ENCODE measurements around the gene TTLL10. TPM values are rescaled to one million over a fixed set of nuclear protein-coding genes. Genes with fewer than 3 reads are reported as not detected.
A peak's percentile ranks its signal among the peaks of the same experiment; 100 is the strongest.

The TTLL10 gene, protein sequence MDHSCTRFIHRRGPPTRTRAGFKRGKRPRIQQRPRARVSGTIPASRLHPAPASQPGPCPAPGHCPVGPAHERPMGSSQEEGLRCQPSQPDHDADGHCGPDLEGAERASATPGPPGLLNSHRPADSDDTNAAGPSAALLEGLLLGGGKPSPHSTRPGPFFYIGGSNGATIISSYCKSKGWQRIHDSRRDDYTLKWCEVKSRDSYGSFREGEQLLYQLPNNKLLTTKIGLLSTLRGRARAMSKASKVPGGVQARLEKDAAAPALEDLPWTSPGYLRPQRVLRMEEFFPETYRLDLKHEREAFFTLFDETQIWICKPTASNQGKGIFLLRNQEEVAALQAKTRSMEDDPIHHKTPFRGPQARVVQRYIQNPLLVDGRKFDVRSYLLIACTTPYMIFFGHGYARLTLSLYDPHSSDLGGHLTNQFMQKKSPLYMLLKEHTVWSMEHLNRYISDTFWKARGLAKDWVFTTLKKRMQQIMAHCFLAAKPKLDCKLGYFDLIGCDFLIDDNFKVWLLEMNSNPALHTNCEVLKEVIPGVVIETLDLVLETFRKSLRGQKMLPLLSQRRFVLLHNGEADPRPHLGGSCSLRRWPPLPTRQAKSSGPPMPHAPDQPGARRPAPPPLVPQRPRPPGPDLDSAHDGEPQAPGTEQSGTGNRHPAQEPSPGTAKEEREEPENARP
- under 1 TPM in 1 of 4 donors, not detected in 3; 0.23 TPM for total RNA-seq

DNA sequence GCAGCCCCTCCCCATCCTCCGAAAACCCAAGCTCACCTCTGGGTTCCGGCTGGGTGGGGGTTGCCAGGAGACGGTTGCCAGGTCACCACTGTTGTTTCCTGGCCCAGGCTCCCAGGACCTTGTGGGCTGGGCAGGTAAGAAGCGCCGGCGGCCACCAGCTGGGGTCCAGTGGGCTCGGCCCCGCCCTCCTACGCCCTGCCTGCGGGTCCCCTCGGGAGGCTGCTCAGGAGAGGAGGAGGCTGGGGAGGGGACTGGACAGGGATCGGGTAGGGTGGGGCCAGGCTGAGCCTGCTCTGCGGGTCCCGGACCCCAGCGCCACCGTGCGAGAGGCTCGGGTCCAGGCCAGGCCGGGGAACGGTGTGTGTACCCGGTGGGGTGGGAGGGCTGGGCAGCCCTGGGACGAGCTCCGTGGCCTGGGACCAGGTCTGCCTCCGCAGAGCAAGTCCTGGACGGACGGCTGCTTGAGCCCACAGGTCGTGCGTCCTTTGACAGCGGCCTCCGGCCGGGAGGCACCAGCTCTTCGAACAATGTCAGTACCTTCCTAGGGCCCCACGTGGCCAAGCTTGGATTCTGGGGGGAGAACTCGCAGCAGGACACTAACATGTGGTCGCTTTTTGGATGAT lies at the start of gene TTLL10:
Gene TTLL10 (plus strand): TSS at position 88 of the 623 bp plus-strand sequence. CDS start 5,336 bp downstream, outside the sequence.
- TF ChIP-seq CTCF (IDR thresholded peaks at IDR 0.05) (no peak), EP300 (IDR thresholded peaks at IDR 0.05) (no peak), POLR2AphosphoS5 (IDR thresholded peaks at IDR 0.05) (no peak), POLR2A (IDR thresholded peaks at IDR 0.05) (no peak)
- Histone ChIP-seq H3K4me1 (peaks cover 0 to 8% (median 0%) of the 10 kb centered on the region in 3 donors), H3K4me3 (no peak within 1 kb of the TSS), H3K36me3 (no peaks in the 10 kb centered on the region), H3K27ac (no peak within 1 kb of the TSS), H3K27me3 (peaks cover 100% of the 10 kb centered on the region), H3K9me3 (no peaks in the 10 kb centered on the region)
- WGBS, 2 donors (ENCODE audit: low coverage in 1 of 2) = 14% methylated on average over 5 of the region's 35 CpGs; no CpG with 5 or more reads in 1 of the 2 donors
- peak; percentile 18 for ATAC-seq

GRCh38 chr1:1124508-1124785 lies 49.2 kb upstream of the TTLL10 start:
- no peak for ATAC-seq
- 50 to 100% methylated on average over 1 to 2 of the region's 7 CpGs for WGBS, 2 donors (ENCODE audit: low coverage in 1 of 2)
- no peak overlapping the region for H3K4me3 ChIP-seq
- H3K9me3 ChIP-seq = no peaks in the 10 kb centered on the region
- peaks cover 52% of the 10 kb centered on the region for H3K27me3 ChIP-seq
- TF ChIP-seq EP300 (IDR thresholded peaks at IDR 0.05) (no peak), CTCF (IDR thresholded peaks at IDR 0.05) (no peak), POLR2A (IDR thresholded peaks at IDR 0.05) (no peak), POLR2AphosphoS5 (IDR thresholded peaks at IDR 0.05) (no peak)
- H3K4me1 ChIP-seq = peaks cover 0 to 12% (median 6%) of the 10 kb centered on the region in 3 donors
- H3K27ac ChIP-seq = no peak overlapping the region
- H3K36me3 ChIP-seq = no peaks in the 10 kb centered on the region

GRCh38 chr1:1124786-1125642 lies 48.7 kb upstream of the TTLL10 start:
- Histone ChIP-seq H3K36me3 (no peaks in the 10 kb centered on the region), H3K9me3 (no peaks in the 10 kb centered on the region), H3K27me3 (peaks cover 47% of the 10 kb centered on the region), H3K27ac (no peak overlapping the region), H3K4me3 (no peak overlapping the region), H3K4me1 (peaks cover 0 to 12% (median 6%) of the 10 kb centered on the region in 3 donors)
- WGBS, 2 donors (ENCODE audit: low coverage in 1 of 2) = 70% methylated on average over 3 of the region's 29 CpGs; no CpG with 5 or more reads in 1 of the 2 donors
- no peak for TF ChIP-seq CTCF (IDR thresholded peaks at IDR 0.05)
- no peak for TF ChIP-seq POLR2A (IDR thresholded peaks at IDR 0.05)
- no peak for TF ChIP-seq EP300 (IDR thresholded peaks at IDR 0.05)
- no peak for TF ChIP-seq POLR2AphosphoS5 (IDR thresholded peaks at IDR 0.05)
- no peak for ATAC-seq

GRCh38 chr1:1125945-1126344 lies 47.7 kb upstream of the TTLL10 start:
- TF ChIP-seq POLR2AphosphoS5 (IDR thresholded peaks at IDR 0.05) (no peak), POLR2A (IDR thresholded peaks at IDR 0.05) (no peak), EP300 (IDR thresholded peaks at IDR 0.05) (no peak), CTCF (IDR thresholded peaks at IDR 0.05) (no peak)
- WGBS, 2 donors (ENCODE audit: low coverage in 1 of 2) = 72 to 80% methylated on average over 1 to 7 of the region's 18 CpGs
- peaks cover 0 to 12% (median 6%) of the 10 kb centered on the region in 3 donors for H3K4me1 ChIP-seq
- H3K4me3 ChIP-seq = no peak overlapping the region
- no peak overlapping the region for H3K27ac ChIP-seq
- no peak for ATAC-seq
- H3K9me3 ChIP-seq = no peaks in the 10 kb centered on the region
- H3K36me3 ChIP-seq = no peaks in the 10 kb centered on the region
- peaks cover 38% of the 10 kb centered on the region for H3K27me3 ChIP-seq

All from gastroesophageal sphincter (tissue), 4 donors.